Suprapubic skin (tissue), 4 donors: ENCODE measurements around the gene MAIP1. TPM values are rescaled to one million over a fixed set of nuclear protein-coding genes. Genes with fewer than 3 reads are reported as not detected.

Experiments
- DNase-seq, 2 donors: peaks; one replicate each; pipeline ENCODE4 v3.0.0-alpha.2; 2019; ENCODE audit warnings: low spot score in 2 of 2
- H3K27ac ChIP-seq: fragments of 200-600 bp; sonication (generic); one replicate; pipeline ENCODE4 v1.5.1; 2019
- H3K27me3 ChIP-seq: fragments of 200-600 bp; sonication (generic); one replicate; pipeline ENCODE4 v1.5.1; 2019
- H3K36me3 ChIP-seq: fragments of 200-600 bp; sonication (generic); one replicate; pipeline ENCODE4 v1.5.1; 2019
- H3K4me1 ChIP-seq: fragments of 200-600 bp; sonication (generic); one replicate; pipeline ENCODE4 v1.5.1; 2019
- H3K4me3 ChIP-seq: fragments of 200-600 bp; sonication (generic); one replicate; pipeline ENCODE4 v1.5.1; 2019; ENCODE audit warnings: mild to moderate bottlenecking
- H3K9me3 ChIP-seq: fragments of 200-600 bp; sonication (generic); one replicate; pipeline ENCODE4 v1.5.1; 2019
- CTCF ChIP-seq, 2 donors: fragments of 200-600 bp in 1 of 2; fragments of 450-650 bp in 1 of 2; sonication (generic) in 1 of 2; IDR thresholded peaks; one replicate each; pipeline ENCODE4 v1.5.1; 2016 to 2019; ENCODE audit warnings: antibody characterized with exemption in 2 of 2, mild to moderate bottlenecking in 1 of 2, moderate library complexity in 1 of 2
- EP300 ChIP-seq: sonication (generic); formaldehyde crosslinking; IDR thresholded peaks from one replicate; pipeline ENCODE4 v1.6.1; 2017; ENCODE audit warnings: antibody characterized with exemption
- POLR2A ChIP-seq, 2 donors: fragments of 450-650 bp; IDR thresholded peaks; one replicate each; pipeline ENCODE4 v1.6.1; 2017; ENCODE audit warnings: antibody characterized with exemption in 2 of 2, mild to moderate bottlenecking in 2 of 2, moderate library complexity in 2 of 2
- POLR2AphosphoS5 ChIP-seq, 3 donors: sonication (generic); formaldehyde crosslinking; IDR thresholded peaks; one replicate each; pipeline ENCODE4 v1.6.1; 2017; ENCODE audit warnings: antibody characterized with exemption in 3 of 3
- WGBS: methylation state at CpG from one replicate; pipeline ENCODE4 v1.1.5; 2018; 5-methylcytosine and 5-hydroxymethylcytosine counted together
- total RNA-seq, 4 donors: library from RNA; depleted of rRNA; stranded (reverse); fragments of >200 nt; gene quantifications; one replicate each; pipeline ENCODE4 v1.1.0, GENCODE V29; 2016

MAIP1 gene
- total RNA-seq, 4 donors from 2014 or later, result 24.5 to 36.0 (median 25.5) TPM

DNA sequence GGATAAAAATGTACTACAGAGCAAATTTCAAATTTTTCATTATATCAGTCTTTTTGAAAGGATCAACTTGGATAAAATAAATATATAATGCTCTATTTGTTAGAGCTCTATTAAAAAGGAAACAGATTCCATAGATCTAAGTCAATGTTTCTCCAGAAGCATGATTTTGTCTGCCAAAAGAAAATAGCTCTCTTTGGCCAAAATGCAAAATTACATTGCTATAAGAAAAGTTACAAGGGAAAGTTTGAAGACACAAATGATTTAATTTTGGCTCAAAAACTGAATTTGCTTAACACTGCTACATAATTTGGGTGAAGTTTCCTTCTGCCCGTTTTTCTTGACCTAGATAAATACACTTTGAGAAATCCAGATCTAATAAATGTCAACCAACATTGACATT is 28.6 kb upstream of the MAIP1 start:
- WGBS, result 27% methylated on average over 1 of the region's 1 CpG
- H3K27ac ChIP-seq, result no peak overlapping the region
- H3K9me3 ChIP-seq, result no peaks in the 10 kb centered on the region
- peaks cover 33% of the 10 kb centered on the region for H3K36me3 ChIP-seq
- DNase-seq, result no peak
- no peaks in the 10 kb centered on the region for H3K27me3 ChIP-seq
- H3K4me1 ChIP-seq, result peaks cover 3% of the 10 kb centered on the region
- no peak overlapping the region for H3K4me3 ChIP-seq
- TF ChIP-seq POLR2A (IDR thresholded peaks at IDR 0.05), result no peak
- TF ChIP-seq POLR2AphosphoS5 (IDR thresholded peaks at IDR 0.05), result no peak
- TF ChIP-seq CTCF (IDR thresholded peaks at IDR 0.05), result no peak
- TF ChIP-seq EP300, result no peak

- Histone ChIP-seq H3K27me3 (no peaks in the 10 kb centered on the region), H3K36me3 (peaks cover 41% of the 10 kb centered on the region), H3K9me3 (no peaks in the 10 kb centered on the region), H3K4me3 (no peak overlapping the region), H3K4me1 (no peaks in the 10 kb centered on the region), H3K27ac (no peak overlapping the region)
- TF ChIP-seq POLR2A (IDR thresholded peaks at IDR 0.05), result no peak
- WGBS, result 38% methylated on average over 2 of the region's 2 CpGs
- DNase-seq, result no peak
These were observed 27.2 kb upstream of the MAIP1 start for GRCh38 chr2:199928226-199928625.

- H3K9me3 ChIP-seq, result no peaks in the 10 kb centered on the region
- peaks cover 42% of the 10 kb centered on the region for H3K36me3 ChIP-seq
- no peaks in the 10 kb centered on the region for H3K27me3 ChIP-seq
- no peak overlapping the region for H3K4me3 ChIP-seq
- no peak overlapping the region for H3K27ac ChIP-seq
- H3K4me1 ChIP-seq, result no peaks in the 10 kb centered on the region
- TF ChIP-seq POLR2AphosphoS5 (IDR thresholded peaks at IDR 0.05) (no peak), POLR2A (IDR thresholded peaks at IDR 0.05) (no peak), EP300 (no peak), CTCF (IDR thresholded peaks at IDR 0.05) (no peak)
- DNase-seq, result no peak
These were observed 26.8 kb upstream of the MAIP1 start for GRCh38 chr2:199928626-199929025.

DNA sequence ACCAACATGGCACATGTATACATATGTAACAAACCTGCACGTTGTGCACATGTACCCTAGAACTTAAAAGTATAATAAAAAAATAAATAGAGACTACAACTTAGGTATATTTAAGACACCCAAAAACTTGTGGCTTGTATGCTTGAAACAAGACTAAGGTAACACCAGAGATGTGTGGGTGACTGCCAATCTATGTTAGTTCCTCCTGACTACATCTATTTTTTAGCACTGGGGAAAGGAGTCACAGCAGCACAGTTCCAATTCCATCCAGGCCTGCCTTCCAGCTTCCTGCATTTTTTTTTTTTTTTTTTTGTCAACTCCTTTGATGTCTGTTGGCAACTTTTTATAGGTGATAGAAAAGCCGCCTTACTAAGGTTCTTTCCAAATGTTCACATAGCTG is 26.1 kb upstream of the MAIP1 start:
- no peaks in the 10 kb centered on the region for H3K27me3 ChIP-seq
- no peaks in the 10 kb centered on the region for H3K4me1 ChIP-seq
- no peak overlapping the region for H3K4me3 ChIP-seq
- 73% methylated on average over 2 of the region's 2 CpGs for WGBS
- no peak for DNase-seq
- H3K27ac ChIP-seq, result no peak overlapping the region
- peaks cover 42% of the 10 kb centered on the region for H3K36me3 ChIP-seq
- H3K9me3 ChIP-seq, result no peaks in the 10 kb centered on the region
- TF ChIP-seq EP300 (no peak), POLR2AphosphoS5 (IDR thresholded peaks at IDR 0.05) (no peak)

DNA sequence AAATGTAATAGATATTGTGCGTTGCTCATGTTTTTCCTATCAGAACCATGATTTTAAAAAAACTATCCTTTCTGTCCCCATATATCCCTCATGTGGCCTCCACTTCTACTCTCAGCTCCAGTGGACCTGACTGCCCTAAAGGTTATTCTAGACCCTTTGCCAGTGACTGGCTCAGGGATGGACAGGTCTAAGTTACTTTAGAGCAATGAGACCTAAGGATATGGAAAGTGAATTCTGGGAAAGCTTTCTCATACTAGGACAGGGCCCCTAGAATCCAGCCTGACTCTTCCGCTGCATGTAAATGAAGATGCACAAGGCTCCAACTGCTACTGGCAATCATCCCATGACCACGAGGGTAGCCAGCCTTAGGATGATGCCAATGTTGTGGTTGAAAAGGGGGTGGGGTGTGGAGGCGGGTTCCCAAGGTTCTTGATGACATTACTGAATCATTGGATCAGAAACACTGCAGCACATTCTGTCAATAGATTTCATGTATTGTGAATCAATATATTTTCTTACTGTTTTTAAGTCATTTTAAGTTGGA is 23.0 kb upstream of the MAIP1 start:
- Histone ChIP-seq H3K27me3 (no peaks in the 10 kb centered on the region), H3K9me3 (no peaks in the 10 kb centered on the region), H3K4me3 (no peak overlapping the region), H3K36me3 (peaks cover 39% of the 10 kb centered on the region), H3K4me1 (no peaks in the 10 kb centered on the region), H3K27ac (no peak overlapping the region)
- TF ChIP-seq CTCF (IDR thresholded peaks at IDR 0.05), result no peak
- no peak for TF ChIP-seq POLR2A (IDR thresholded peaks at IDR 0.05)
- TF ChIP-seq EP300, result no peak
- TF ChIP-seq POLR2AphosphoS5 (IDR thresholded peaks at IDR 0.05), result no peak
- no peak for DNase-seq
- WGBS, result 68% methylated on average over 4 of the region's 4 CpGs

GRCh38 chr2:199933466-199933865 is 21.9 kb upstream of the MAIP1 start:
- 68% methylated on average over 3 of the region's 3 CpGs for WGBS
- no peak overlapping the region for H3K27ac ChIP-seq
- no peak for TF ChIP-seq CTCF (IDR thresholded peaks at IDR 0.05)
- no peak for TF ChIP-seq POLR2A (IDR thresholded peaks at IDR 0.05)
- TF ChIP-seq EP300, result no peak
- no peak for TF ChIP-seq POLR2AphosphoS5 (IDR thresholded peaks at IDR 0.05)
- no peaks in the 10 kb centered on the region for H3K27me3 ChIP-seq
- H3K4me1 ChIP-seq, result no peaks in the 10 kb centered on the region
- H3K4me3 ChIP-seq, result no peak overlapping the region
- no peak for DNase-seq
- no peaks in the 10 kb centered on the region for H3K9me3 ChIP-seq
- peaks cover 49% of the 10 kb centered on the region for H3K36me3 ChIP-seq
